WI38 (cell line): ENCODE measurements around the gene CAMK1G.
A peak's percentile ranks its signal among the peaks of the same experiment; 100 is the strongest.

ENCODE experiments used
- H3K4me3 ChIP-seq: 2 replicates; pipeline ENCODE4 v1.5.1; 2011; ENCODE audit warnings: low read depth, mild to moderate bottlenecking, control low read depth, low read length
- TF ChIP-seq, protein P1 (sequence below): IDR thresholded peaks from 2 replicates; pipeline ENCODE4 v1.5.1; 2012; ENCODE audit warnings: low read depth, mild to moderate bottlenecking, control low read depth, low read length

The CAMK1G gene

DNA sequence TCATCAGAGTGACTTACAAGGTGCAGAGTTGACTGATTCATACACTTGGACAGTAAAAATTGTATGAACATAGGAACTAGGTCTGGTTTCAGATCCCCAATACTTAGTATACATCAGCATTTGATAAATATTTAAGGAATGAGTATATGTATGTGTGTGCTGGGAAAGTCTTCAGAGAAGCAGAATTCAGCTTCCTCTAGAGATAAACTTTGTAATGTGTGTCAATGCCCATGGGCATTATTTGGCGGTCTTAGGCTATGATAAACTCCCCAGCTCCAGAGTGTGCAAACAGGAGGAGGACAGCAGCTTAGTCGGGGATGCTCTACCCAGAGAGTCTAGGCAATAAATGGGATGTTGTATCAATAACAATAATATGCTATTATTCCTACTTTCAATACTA lies 2.9 kb upstream of the CAMK1G start:
- TF ChIP-seq, protein P1, sequence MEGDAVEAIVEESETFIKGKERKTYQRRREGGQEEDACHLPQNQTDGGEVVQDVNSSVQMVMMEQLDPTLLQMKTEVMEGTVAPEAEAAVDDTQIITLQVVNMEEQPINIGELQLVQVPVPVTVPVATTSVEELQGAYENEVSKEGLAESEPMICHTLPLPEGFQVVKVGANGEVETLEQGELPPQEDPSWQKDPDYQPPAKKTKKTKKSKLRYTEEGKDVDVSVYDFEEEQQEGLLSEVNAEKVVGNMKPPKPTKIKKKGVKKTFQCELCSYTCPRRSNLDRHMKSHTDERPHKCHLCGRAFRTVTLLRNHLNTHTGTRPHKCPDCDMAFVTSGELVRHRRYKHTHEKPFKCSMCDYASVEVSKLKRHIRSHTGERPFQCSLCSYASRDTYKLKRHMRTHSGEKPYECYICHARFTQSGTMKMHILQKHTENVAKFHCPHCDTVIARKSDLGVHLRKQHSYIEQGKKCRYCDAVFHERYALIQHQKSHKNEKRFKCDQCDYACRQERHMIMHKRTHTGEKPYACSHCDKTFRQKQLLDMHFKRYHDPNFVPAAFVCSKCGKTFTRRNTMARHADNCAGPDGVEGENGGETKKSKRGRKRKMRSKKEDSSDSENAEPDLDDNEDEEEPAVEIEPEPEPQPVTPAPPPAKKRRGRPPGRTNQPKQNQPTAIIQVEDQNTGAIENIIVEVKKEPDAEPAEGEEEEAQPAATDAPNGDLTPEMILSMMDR, result no peak
- no peak overlapping the region for H3K4me3 ChIP-seq

DNA sequence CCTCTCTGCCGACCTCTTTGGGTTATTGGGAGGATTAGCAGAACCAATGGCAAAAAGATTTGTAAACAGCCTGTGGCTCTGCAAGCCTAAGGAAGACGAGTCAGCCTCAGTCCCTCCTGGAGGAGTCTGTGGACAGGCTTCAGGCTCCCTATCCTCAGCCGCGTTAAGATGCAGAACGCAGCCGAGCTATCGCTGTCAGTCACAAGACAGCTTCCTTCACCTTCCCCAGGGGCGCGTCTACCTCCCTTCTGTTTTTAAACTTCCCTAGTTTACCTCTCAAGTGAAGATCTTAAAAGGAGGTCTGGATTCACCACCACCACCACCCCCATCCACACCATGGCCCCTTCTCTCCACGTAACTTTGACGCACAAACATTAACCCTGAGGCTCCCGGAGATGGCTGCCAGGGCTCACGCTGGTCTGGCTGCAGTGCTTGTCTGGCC lies 738 bp downstream of the CAMK1G start:
- TF ChIP-seq, protein P1, result no peak
- H3K4me3 ChIP-seq, result peak overlapping the region; percentile 42

DNA sequence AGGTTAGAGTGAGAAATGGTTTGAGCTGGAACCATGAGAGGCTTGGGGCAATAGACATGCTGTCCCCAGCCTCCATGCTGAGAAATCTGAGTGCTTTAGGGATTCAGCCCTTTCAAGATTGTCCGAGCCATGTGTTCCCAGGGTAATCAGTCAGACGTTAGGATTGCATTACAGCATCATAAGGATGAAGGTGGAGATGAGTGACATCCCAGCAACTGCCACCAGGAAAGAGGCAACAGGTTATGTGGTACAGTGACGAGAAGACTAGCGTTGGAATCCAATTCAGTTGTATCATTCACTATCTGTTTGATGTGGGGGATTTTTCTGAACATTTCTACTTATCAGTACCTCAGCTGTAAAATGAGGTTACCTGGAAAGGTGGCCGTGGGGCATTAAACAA lies 1.7 kb downstream of the CAMK1G start:
- TF ChIP-seq, protein P1, result no peak
- peak overlapping the region; percentile 23 for H3K4me3 ChIP-seq

DNA sequence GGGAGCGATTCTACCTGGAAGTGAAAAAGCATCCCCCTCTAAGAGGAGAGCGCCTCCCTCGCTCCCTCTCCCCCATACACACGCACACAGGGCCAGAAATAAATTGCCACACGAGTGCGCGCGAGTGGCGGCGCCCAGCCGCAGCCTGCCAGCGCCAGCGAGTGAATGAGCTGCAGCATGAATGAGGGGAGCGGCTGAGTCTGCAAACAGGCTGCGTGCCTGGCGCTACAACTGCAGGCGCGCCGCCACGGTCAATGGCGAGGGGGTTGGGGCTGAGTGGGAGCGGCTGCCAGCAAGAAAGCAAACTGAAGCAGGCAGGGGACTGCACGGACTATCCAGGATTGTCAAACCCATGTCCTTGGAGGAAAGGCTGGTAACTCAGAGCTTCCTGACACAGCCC lies 2.2 kb downstream of the CAMK1G start:
- H3K4me3 ChIP-seq, result peak overlapping the region; percentile 23
- TF ChIP-seq, protein P1, result no peak

DNA sequence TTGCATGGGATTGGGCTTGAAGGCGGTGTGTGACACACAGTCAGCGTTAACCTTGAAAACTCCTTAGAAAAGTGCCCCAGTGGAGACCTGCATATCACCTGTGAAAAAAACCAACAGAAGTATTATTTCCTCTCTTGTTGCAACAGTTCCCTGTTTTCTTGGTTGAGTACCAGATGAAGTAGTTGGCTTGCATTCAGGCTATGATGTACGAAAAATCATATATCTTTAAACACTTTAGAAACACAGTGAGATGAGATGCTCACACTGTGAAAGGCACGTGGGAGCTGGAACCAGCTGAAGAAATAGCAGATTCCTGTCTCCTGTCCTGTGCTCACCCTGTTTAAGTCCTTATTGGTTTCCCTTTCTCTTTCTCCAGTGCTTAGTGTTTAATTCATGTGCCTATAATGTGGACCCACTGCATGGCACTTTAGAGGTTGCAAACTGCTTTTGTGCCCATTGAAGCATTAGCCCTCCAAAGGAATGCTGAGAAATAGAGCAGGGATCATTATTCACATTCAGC lies 2.8 kb downstream of the CAMK1G start:
- TF ChIP-seq, protein P1, result no peak
- H3K4me3 ChIP-seq, result no peak overlapping the region

DNA sequence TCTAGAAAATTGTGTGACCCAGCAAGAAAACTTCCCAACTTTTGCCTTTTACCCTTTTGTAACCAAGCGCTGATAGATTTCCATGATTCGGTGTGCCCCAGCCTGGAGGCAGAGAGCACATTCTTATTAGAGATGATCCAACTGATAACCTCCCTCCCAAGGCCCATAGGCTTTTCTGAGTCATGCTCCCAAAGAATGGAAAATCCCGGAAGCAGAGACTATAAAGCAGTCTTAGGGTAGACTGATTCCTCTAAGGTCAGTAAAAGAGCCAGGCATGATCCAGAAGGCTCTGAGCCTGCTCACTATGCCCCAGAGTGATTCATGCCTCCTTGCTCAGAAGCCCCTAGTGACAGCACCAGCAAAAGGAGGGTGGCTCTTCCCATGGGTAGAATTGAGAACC lies 4.3 kb downstream of the CAMK1G start:
- TF ChIP-seq, protein P1, result no peak
- H3K4me3 ChIP-seq, result no peak overlapping the region

DNA sequence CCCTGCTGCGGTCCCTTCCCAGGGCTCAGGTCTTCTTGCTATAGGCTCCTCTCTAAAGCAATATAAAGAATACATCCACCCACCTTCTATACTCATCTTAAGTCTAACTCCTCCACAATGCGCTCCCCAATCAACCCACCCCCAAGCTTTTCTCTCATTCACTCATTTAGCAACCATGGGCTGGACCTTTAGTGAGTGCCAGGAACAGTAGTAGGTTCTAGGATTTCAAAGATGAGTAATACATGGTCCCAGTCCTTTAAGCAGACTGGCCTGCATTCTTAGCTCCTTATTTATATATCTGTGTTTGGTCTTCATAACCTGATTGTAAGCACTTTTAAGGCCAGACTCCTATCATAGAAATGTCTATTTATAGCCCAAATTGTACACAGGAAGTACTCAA lies 5.9 kb downstream of the CAMK1G start:
- H3K4me3 ChIP-seq, result no peak overlapping the region
- TF ChIP-seq, protein P1, result no peak
